Stimulated activated CD4-positive, alpha-beta T cell treated with anti-CD3 and anti-CD28 coated beads, Interleukin-4, amount 100 ng/mL, for 1 hour (primary cell): Measurements from ENCODE around the gene CDC25B.
A peak's percentile ranks its signal among the peaks of the same experiment; 100 is the strongest.
"Not testable (repeated sequence)": the region's sequence is repeated elsewhere in the genome, so short reads cannot be mapped to it uniquely, and the experiment has no call there.

Experiments
- DNase-seq: peaks from one replicate; pipeline ENCODE4 v3.0.0-alpha.2; 2020

CDC25B gene

GRCh38 chr20:3842348-3842930 is 46.3 kb downstream of the CDC25B start:
- no peak for DNase-seq

- DNase-seq: no peak
These were observed 47.4 kb downstream of the CDC25B start for GRCh38 chr20:3843490-3843889.

- not testable (repeated sequence) for DNase-seq
These were observed 48.0 kb downstream of the CDC25B start for GRCh38 chr20:3843990-3844619.

GRCh38 chr20:3846378-3846739 is 50.2 kb downstream of the CDC25B start:
- DNase-seq: no peak

GRCh38 chr20:3846740-3847428 is 50.8 kb downstream of the CDC25B start, which contains the start of gene MAVS:
Gene MAVS, plus strand, starts transcription at chr20:3846834. Its CDS starts 7,791 bp downstream, at chr20:3854625.
- DNase-seq: peak; percentile 89

GRCh38 chr20:3847429-3847940 is 51.4 kb downstream of the CDC25B start:
- no peak for DNase-seq

GRCh38 chr20:3848565-3848964 is 52.5 kb downstream of the CDC25B start:
- DNase-seq: no peak

GRCh38 chr20:3854462-3854871 is 58.4 kb downstream of the CDC25B start:
- DNase-seq: no peak
